PC-9 (cell line): Measurements from ENCODE around the gene ZSCAN25. TPM values are rescaled to one million over a fixed set of nuclear protein-coding genes. Genes with fewer than 3 reads are reported as not detected.

ENCODE experiments used
- BruUV-seq: library from RNA; stranded (reverse); fragments of 400-500 nt; replicated peaks from 2 replicates; lab custom pipeline; 2021; lab: Mats Ljungman, UMichigan
- CTCF ChIA-PET: fragments of 300-600 bp; sonication (Branson Sonifier 250); formaldehyde crosslinking; loops from one replicate; lab custom pipeline; 2022; ENCODE audit warnings: antibody characterized with exemption; lab: Charles Lee
- POLR2A ChIA-PET: fragments of 300-600 bp; sonication (Branson Sonifier 250); formaldehyde crosslinking; loops from one replicate; lab custom pipeline; 2022; ENCODE audit warnings: antibody characterized with exemption; ENCODE audit not compliant: unreplicated experiment; lab: Charles Lee
- DNase-seq, 2 experiments: peaks; one replicate each; pipeline versions ENCODE4 v3.0.0 to v3.0.0-alpha.2; 2015 to 2022; ENCODE audit warnings: mixed read lengths in 1 of 2
- H2AFZ ChIP-seq: fragments of 200-600 bp; sonication (generic); 2 replicates; pipeline ENCODE4 v1.8.1; 2017; ENCODE audit warnings: antibody characterized with exemption
- H3F3A ChIP-seq: fragments of 200-600 bp; sonication (generic); 2 replicates; pipeline ENCODE4 v1.8.1; 2017; ENCODE audit warnings: antibody characterized with exemption, mild to moderate bottlenecking, low read depth; ENCODE audit not compliant: insufficient read depth
- H3K27ac ChIP-seq: fragments of 200-600 bp; sonication (generic); 2 replicates; pipeline ENCODE4 v1.6.1; 2016; ENCODE audit warnings: mixed run types
- H3K27me3 ChIP-seq: fragments of 200-600 bp; sonication (generic); 2 replicates; pipeline ENCODE4 v1.6.1; 2016; ENCODE audit warnings: low read depth, mixed run types; ENCODE audit not compliant: insufficient read depth
- H3K36me3 ChIP-seq: fragments of 200-600 bp; sonication (generic); 2 replicates; pipeline ENCODE4 v1.6.1; 2016; ENCODE audit warnings: low read depth, mixed run types
- H3K4me1 ChIP-seq: fragments of 200-600 bp; sonication (generic); replicated peaks from 2 replicates; pipeline ENCODE4 v1.6.1; 2016; ENCODE audit warnings: mixed run types; ENCODE audit not compliant: insufficient read depth
- H3K4me2 ChIP-seq: fragments of 200-600 bp; sonication (generic); 2 replicates; pipeline ENCODE4 v1.6.1; 2017; ENCODE audit warnings: mixed run types
- H3K4me3 ChIP-seq: fragments of 200-600 bp; sonication (generic); 2 replicates; pipeline ENCODE4 v1.6.1; 2016; ENCODE audit warnings: mixed run types
- H3K79me2 ChIP-seq: fragments of 200-600 bp; sonication (generic); 2 replicates; pipeline ENCODE4 v1.6.1; 2017; ENCODE audit warnings: low read depth, mixed run types
- H3K9me2 ChIP-seq: fragments of 200-600 bp; sonication (generic); 2 replicates; pipeline ENCODE4 v1.8.1; 2017; ENCODE audit warnings: mild to moderate bottlenecking; ENCODE audit not compliant: insufficient read depth
- H3K9me3 ChIP-seq: fragments of 200-600 bp; sonication (generic); 2 replicates; pipeline ENCODE4 v1.8.1; 2016; ENCODE audit warnings: low read depth; ENCODE audit not compliant: insufficient read depth
- H4K20me1 ChIP-seq: fragments of 200-600 bp; sonication (generic); 2 replicates; pipeline ENCODE4 v1.8.1; 2017; ENCODE audit not compliant: insufficient read depth
- EZH2 ChIP-seq: fragments of 200-600 bp; sonication (generic); IDR thresholded peaks from 2 replicates; pipeline ENCODE4 v1.8.0; 2017; ENCODE audit warnings: antibody characterized with exemption, low read depth
- intact Hi-C: fragments of 100-400 bp; cut with micrococcal nuclease; formaldehyde crosslinking; loops from one replicate; pipeline ENCODE4 v1.10.0; 2022; ENCODE audit not compliant: unreplicated experiment
- total RNA-seq: library from RNA; stranded (reverse); gene quantifications from 2 replicates; pipeline ENCODE4 v1.2.3, GENCODE V29; 2021
- TF ChIP-seq, protein P1 (sequence below): fragments of 200-600 bp; sonication (generic); conservative IDR thresholded peaks from 2 replicates; pipeline ENCODE4 v1.6.1; 2017; ENCODE audit warnings: mixed run types, antibody characterized with exemption, mild to moderate bottlenecking, moderate library complexity

Gene ZSCAN25
- total RNA-seq, 1 experiment from 2014 or later, result 21.8 TPM

GRCh38 chr7:99573257-99573656, 43.5 kb upstream of the ZSCAN25 start:
- TF ChIP-seq, protein P1, sequence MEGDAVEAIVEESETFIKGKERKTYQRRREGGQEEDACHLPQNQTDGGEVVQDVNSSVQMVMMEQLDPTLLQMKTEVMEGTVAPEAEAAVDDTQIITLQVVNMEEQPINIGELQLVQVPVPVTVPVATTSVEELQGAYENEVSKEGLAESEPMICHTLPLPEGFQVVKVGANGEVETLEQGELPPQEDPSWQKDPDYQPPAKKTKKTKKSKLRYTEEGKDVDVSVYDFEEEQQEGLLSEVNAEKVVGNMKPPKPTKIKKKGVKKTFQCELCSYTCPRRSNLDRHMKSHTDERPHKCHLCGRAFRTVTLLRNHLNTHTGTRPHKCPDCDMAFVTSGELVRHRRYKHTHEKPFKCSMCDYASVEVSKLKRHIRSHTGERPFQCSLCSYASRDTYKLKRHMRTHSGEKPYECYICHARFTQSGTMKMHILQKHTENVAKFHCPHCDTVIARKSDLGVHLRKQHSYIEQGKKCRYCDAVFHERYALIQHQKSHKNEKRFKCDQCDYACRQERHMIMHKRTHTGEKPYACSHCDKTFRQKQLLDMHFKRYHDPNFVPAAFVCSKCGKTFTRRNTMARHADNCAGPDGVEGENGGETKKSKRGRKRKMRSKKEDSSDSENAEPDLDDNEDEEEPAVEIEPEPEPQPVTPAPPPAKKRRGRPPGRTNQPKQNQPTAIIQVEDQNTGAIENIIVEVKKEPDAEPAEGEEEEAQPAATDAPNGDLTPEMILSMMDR, result no peak
- Histone ChIP-seq H3K4me2 (no peak overlapping the region), H3K4me3 (no peak overlapping the region), H2AFZ (no peak overlapping the region), H3K27ac (no peak overlapping the region), H3K9me3 (no peaks in the 10 kb centered on the region), H3K79me2 (no peaks in the 10 kb centered on the region), H3K27me3 (no peaks in the 10 kb centered on the region), H3K36me3 (no peaks in the 10 kb centered on the region), H3F3A (no peaks in the 10 kb centered on the region; the same call in 1 of the 2 replicates), H3K4me1 (no peaks in the 10 kb centered on the region), H3K9me2 (no peaks in the 10 kb centered on the region), H4K20me1 (no peaks in the 10 kb centered on the region)
- intact Hi-C loops, result no loop called here
- ChIA-PET CTCF (no interaction called here), POLR2A (interaction anchor here (0.6 kb wide), 1 partner anchor 1487 kb away, joined by 3 read pairs; no protein-coding TSS in a partner anchor)
- no peak for DNase-seq
- BruUV-seq, result no TSS peak

DNA sequence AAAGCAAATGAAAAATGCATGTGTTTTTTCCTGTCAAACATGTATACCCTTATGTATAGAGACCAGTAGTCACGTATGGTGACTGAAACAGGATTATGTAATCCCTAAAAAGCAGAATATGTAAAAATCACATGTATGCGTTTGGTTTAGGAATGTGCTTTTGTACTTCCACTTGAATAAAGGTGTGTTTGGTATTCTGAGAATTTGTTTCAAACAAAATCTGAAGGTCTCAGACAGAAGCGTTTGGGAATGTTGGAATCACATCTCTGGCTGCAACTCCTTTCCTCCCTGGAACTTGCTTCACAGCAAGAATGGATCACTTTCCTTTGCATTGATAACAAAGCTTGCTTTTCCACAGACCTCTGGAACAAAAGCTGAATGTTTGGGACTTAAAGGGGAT, 40.5 kb upstream of the ZSCAN25 start:
- Histone ChIP-seq H3K9me2 (no peaks in the 10 kb centered on the region), H3K36me3 (no peaks in the 10 kb centered on the region), H3K4me2 (no peak overlapping the region), H3K4me3 (no peak overlapping the region), H2AFZ (no peak overlapping the region), H3K4me1 (no peaks in the 10 kb centered on the region), H4K20me1 (no peaks in the 10 kb centered on the region), H3K27me3 (no peaks in the 10 kb centered on the region), H3K9me3 (no peaks in the 10 kb centered on the region), H3F3A (no peaks in the 10 kb centered on the region; the same call in 1 of the 2 replicates), H3K79me2 (no peaks in the 10 kb centered on the region), H3K27ac (no peak overlapping the region)
- ChIA-PET CTCF (no interaction called here), POLR2A (no interaction called here)
- intact Hi-C loops, result no loop called here
- TF ChIP-seq, protein P1, result no peak
- TF ChIP-seq EZH2, result no peak
- no peak for DNase-seq
- BruUV-seq, result no TSS peak

GRCh38 chr7:99579281-99579955, 37.3 kb upstream of the ZSCAN25 start:
- no peaks in the 10 kb centered on the region for H3K79me2 ChIP-seq
- POLR2A ChIA-PET, result no interaction called here
- peaks cover 18% of the 10 kb centered on the region; the same call in 1 of the 2 replicates for H3K27me3 ChIP-seq
- no peaks in the 10 kb centered on the region for H4K20me1 ChIP-seq
- H3K36me3 ChIP-seq, result no peaks in the 10 kb centered on the region
- no peak overlapping the region for H3K4me3 ChIP-seq
- no peaks in the 10 kb centered on the region; the same call in 1 of the 2 replicates for H3F3A ChIP-seq
- no peak overlapping the region for H3K27ac ChIP-seq
- no peak overlapping the region for H2AFZ ChIP-seq
- intact Hi-C loops, result no loop called here
- no peak for TF ChIP-seq EZH2
- TF ChIP-seq, protein P1, result no peak
- H3K9me2 ChIP-seq, result no peaks in the 10 kb centered on the region
- H3K9me3 ChIP-seq, result no peaks in the 10 kb centered on the region
- BruUV-seq, result no TSS peak
- no peaks in the 10 kb centered on the region for H3K4me1 ChIP-seq
- no peak for DNase-seq
- H3K4me2 ChIP-seq, result no peak overlapping the region
- CTCF ChIA-PET, result no interaction called here
